Tibial artery (tissue), 4 donors: ENCODE measurements around the gene GALNTL6.
"Not testable (repeated sequence)": the region's sequence is repeated elsewhere in the genome, so short reads cannot be mapped to it uniquely, and the experiment has no call there.

Source experiments
- DNase-seq, 2 donors: peaks; one replicate each; pipeline ENCODE4 v3.0.0-alpha.2; 2019
- H3K27ac ChIP-seq, 2 donors: fragments of 200-600 bp; sonication (generic) in 1 of 2; 1 replicate in 1 of 2; 2 replicates in 1 of 2; pipeline ENCODE4 v1.5.1; 2018 to 2019; ENCODE audit warnings: mild to moderate bottlenecking in 1 of 2
- H3K27me3 ChIP-seq, 2 donors: fragments of 200-600 bp; sonication (generic) in 1 of 2; one replicate each; pipeline versions ENCODE4 v1.5.1 to v1.6.0; 2016 to 2019
- H3K36me3 ChIP-seq, 3 donors: fragments of 200-600 bp; sonication (generic) in 2 of 3; one replicate each; pipeline ENCODE4 v1.5.1; 2016 to 2019; ENCODE audit warnings: mild to moderate bottlenecking in 2 of 3
- H3K4me1 ChIP-seq, 4 donors: fragments of 200-600 bp; sonication (generic) in 2 of 4; 1 replicate in 3 of 4; 2 replicates in 1 of 4; pipeline ENCODE4 v1.5.1; 2016 to 2019
- H3K4me3 ChIP-seq, 2 donors: fragments of 200-600 bp; sonication (generic) in 1 of 2; 1 replicate in 1 of 2; 2 replicates in 1 of 2; pipeline ENCODE4 v1.5.1; 2018 to 2019; ENCODE audit warnings: mild to moderate bottlenecking in 2 of 2
- H3K9me3 ChIP-seq, 3 donors: fragments of 200-600 bp; sonication (generic) in 1 of 3; one replicate each; pipeline ENCODE4 v1.5.1; 2016 to 2019
- CTCF ChIP-seq, 2 experiments: fragments of 200-600 bp in 1 of 2; fragments of 450-650 bp in 1 of 2; IDR thresholded peaks; one replicate each; pipeline ENCODE4 v1.5.1; 2017 to 2019; ENCODE audit warnings: antibody characterized with exemption in 2 of 2, mild to moderate bottlenecking in 1 of 2, moderate library complexity in 1 of 2
- intact Hi-C: fragments of 100-400 bp; cut with DNase I; formaldehyde crosslinking; loops from one replicate; pipeline ENCODE4 v1.15.0; 2023; ENCODE audit warnings: low total_unique reads

GALNTL6 gene

GRCh38 chr4:172725581-172725980 is 912.4 kb downstream of the GALNTL6 start:
- no peak overlapping the region for H3K27ac ChIP-seq
- H3K4me1 ChIP-seq, result no peaks in the 10 kb centered on the region
- intact Hi-C loops, result no loop called here
- no peaks in the 10 kb centered on the region for H3K27me3 ChIP-seq
- H3K4me3 ChIP-seq, result no peak overlapping the region
- DNase-seq, result no peak
- no peak for TF ChIP-seq CTCF (IDR thresholded peaks at IDR 0.05)
- no peaks in the 10 kb centered on the region for H3K36me3 ChIP-seq
- H3K9me3 ChIP-seq, result no peaks in the 10 kb centered on the region

- Histone ChIP-seq H3K36me3 (no peaks in the 10 kb centered on the region), H3K27me3 (no peaks in the 10 kb centered on the region), H3K27ac (no peak overlapping the region), H3K9me3 (no peaks in the 10 kb centered on the region), H3K4me3 (no peak overlapping the region), H3K4me1 (no peaks in the 10 kb centered on the region)
- no peak for DNase-seq
- no peak for TF ChIP-seq CTCF (IDR thresholded peaks at IDR 0.05)
- intact Hi-C loops, result no loop called here
Measured at GRCh38 chr4:172726001-172726423, 912.8 kb downstream of the GALNTL6 start.

- no peak overlapping the region for H3K4me3 ChIP-seq
- H3K36me3 ChIP-seq, result no peaks in the 10 kb centered on the region
- no peak overlapping the region for H3K27ac ChIP-seq
- H3K9me3 ChIP-seq, result no peaks in the 10 kb centered on the region
- no peak for DNase-seq
- H3K4me1 ChIP-seq, result no peaks in the 10 kb centered on the region
- intact Hi-C loops, result no loop called here
- H3K27me3 ChIP-seq, result no peaks in the 10 kb centered on the region
- no peak for TF ChIP-seq CTCF (IDR thresholded peaks at IDR 0.05)
Measured at GRCh38 chr4:172727631-172728030, 914.4 kb downstream of the GALNTL6 start.

GRCh38 chr4:172733645-172734044 is 920.4 kb downstream of the GALNTL6 start:
- H3K4me1 ChIP-seq, H3K4me3 ChIP-seq, DNase-seq, H3K36me3 ChIP-seq, intact Hi-C loops, H3K27me3 ChIP-seq, H3K27ac ChIP-seq: not testable (repeated sequence)
- H3K9me3 ChIP-seq, result peaks cover 0 to 16% (median 12%) of the 10 kb centered on the region in 3 donors

GRCh38 chr4:172734555-172734954 is 921.4 kb downstream of the GALNTL6 start:
- no peak for TF ChIP-seq CTCF (IDR thresholded peaks at IDR 0.05)
- Histone ChIP-seq H3K4me3 (no peak overlapping the region), H3K36me3 (no peaks in the 10 kb centered on the region), H3K4me1 (no peaks in the 10 kb centered on the region), H3K27me3 (no peaks in the 10 kb centered on the region), H3K27ac (no peak overlapping the region), H3K9me3 (peaks cover 0 to 16% (median 12%) of the 10 kb centered on the region in 3 donors)
- DNase-seq, result no peak
- intact Hi-C loops, result no loop called here

- Histone ChIP-seq H3K4me1 (no peaks in the 10 kb centered on the region), H3K36me3 (no peaks in the 10 kb centered on the region), H3K4me3 (no peak overlapping the region), H3K27ac (no peak overlapping the region), H3K27me3 (no peaks in the 10 kb centered on the region), H3K9me3 (peaks cover 0 to 16% (median 12%) of the 10 kb centered on the region in 3 donors)
- TF ChIP-seq CTCF (IDR thresholded peaks at IDR 0.05), result no peak
- intact Hi-C loops, result no loop called here
- DNase-seq, result no peak
Measured at GRCh38 chr4:172736046-172736445, 922.8 kb downstream of the GALNTL6 start.
